ENCODE data around the gene RUBCNL.

RUBCNL gene

DNA sequence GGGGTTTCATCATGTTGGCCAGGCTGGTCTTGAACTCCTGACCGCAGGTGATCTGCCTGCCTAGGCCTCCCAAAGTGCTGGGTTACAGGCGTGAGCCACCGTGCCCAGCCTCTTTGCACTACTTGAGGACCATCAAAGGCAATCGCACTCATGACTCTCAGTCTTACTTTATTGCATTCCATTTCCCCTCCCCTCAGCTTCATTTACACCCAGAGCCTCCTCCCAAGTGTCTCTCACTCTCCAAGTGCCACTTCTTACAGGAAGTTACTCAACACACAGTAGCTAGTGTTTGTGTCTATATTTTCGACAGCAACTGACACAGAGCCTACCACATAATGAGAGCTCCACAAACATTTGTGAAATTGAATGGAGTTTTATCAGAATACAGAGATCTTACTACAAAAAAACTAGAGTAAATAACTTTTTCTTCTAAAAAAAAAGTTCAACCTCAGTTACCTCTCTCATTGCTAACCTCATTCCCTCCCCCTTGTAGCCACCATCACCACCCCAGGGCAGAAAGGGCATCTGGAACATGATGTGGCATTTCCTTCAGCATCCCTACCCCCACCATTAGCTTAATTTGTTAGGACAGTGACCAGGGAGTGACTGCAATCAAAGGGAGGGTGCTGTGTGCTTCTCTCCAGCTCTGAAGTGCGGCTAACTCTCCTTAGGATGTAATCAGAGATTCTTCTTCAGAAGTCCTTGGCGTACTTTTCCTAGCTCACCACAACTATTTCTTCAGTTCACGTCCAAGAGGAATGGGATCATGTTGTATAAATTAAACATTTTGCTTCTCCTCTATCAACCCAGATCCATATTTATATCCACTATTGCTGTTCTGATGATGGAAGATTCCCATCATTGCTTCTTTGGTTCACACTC lies 17.0 kb upstream of the RUBCNL start:
- Histone ChIP-seq H3K36me3 (replicated peaks; ENCODE audit: low read depth, low read length) (no peaks in the 10 kb centered on the region), H3K4me3 (ENCODE audit: low read length) (no peak overlapping the region), H3K9ac (ENCODE audit: low read length) (no peak overlapping the region), H2AFZ (ENCODE audit: low read depth, low read length) (no peak overlapping the region), H3K9me3 (ENCODE audit: insufficient read depth, low read length) (no peaks in the 10 kb centered on the region; the same call in 1 of the 2 replicates), H4K20me1 (ENCODE audit: insufficient read depth, low read length) (no peaks in the 10 kb centered on the region), H3K27me3 (ENCODE audit: low read depth, low read length) (no peaks in the 10 kb centered on the region), H3K4me1 (ENCODE audit: low read length) (peaks cover 20% of the 10 kb centered on the region), H3K4me2 (ENCODE audit: low read length) (no peak overlapping the region), H3K27ac (ENCODE audit: low read length) (no peak overlapping the region), H3K79me2 (ENCODE audit: low read length) (no peaks in the 10 kb centered on the region)
- TF ChIP-seq, protein P1, sequence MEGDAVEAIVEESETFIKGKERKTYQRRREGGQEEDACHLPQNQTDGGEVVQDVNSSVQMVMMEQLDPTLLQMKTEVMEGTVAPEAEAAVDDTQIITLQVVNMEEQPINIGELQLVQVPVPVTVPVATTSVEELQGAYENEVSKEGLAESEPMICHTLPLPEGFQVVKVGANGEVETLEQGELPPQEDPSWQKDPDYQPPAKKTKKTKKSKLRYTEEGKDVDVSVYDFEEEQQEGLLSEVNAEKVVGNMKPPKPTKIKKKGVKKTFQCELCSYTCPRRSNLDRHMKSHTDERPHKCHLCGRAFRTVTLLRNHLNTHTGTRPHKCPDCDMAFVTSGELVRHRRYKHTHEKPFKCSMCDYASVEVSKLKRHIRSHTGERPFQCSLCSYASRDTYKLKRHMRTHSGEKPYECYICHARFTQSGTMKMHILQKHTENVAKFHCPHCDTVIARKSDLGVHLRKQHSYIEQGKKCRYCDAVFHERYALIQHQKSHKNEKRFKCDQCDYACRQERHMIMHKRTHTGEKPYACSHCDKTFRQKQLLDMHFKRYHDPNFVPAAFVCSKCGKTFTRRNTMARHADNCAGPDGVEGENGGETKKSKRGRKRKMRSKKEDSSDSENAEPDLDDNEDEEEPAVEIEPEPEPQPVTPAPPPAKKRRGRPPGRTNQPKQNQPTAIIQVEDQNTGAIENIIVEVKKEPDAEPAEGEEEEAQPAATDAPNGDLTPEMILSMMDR (IDR thresholded peaks at IDR 0.05; ENCODE audit: low read depth, low read length): no peak
- no peak for TF ChIP-seq EZH2phosphoT487 (IDR thresholded peaks at IDR 0.05; ENCODE audit: low read depth)

GRCh38 chr13:46402178-46402577 lies 15.1 kb upstream of the RUBCNL start:
- Histone ChIP-seq H3K27ac (ENCODE audit: low read length) (no peak overlapping the region), H2AFZ (ENCODE audit: low read depth, low read length) (no peak overlapping the region), H3K36me3 (replicated peaks; ENCODE audit: low read depth, low read length) (no peaks in the 10 kb centered on the region), H3K9ac (ENCODE audit: low read length) (no peak overlapping the region), H3K4me2 (ENCODE audit: low read length) (no peak overlapping the region), H3K27me3 (ENCODE audit: low read depth, low read length) (no peaks in the 10 kb centered on the region), H3K4me1 (ENCODE audit: low read length) (peaks cover 20% of the 10 kb centered on the region), H3K79me2 (ENCODE audit: low read length) (no peaks in the 10 kb centered on the region), H3K9me3 (ENCODE audit: insufficient read depth, low read length) (no peaks in the 10 kb centered on the region; the same call in 1 of the 2 replicates), H3K4me3 (ENCODE audit: low read length) (no peak overlapping the region), H4K20me1 (ENCODE audit: insufficient read depth, low read length) (no peaks in the 10 kb centered on the region)
- TF ChIP-seq, protein P1 (IDR thresholded peaks at IDR 0.05; ENCODE audit: low read depth, low read length): no peak
- no peak for TF ChIP-seq EZH2phosphoT487 (IDR thresholded peaks at IDR 0.05; ENCODE audit: low read depth)

DNA sequence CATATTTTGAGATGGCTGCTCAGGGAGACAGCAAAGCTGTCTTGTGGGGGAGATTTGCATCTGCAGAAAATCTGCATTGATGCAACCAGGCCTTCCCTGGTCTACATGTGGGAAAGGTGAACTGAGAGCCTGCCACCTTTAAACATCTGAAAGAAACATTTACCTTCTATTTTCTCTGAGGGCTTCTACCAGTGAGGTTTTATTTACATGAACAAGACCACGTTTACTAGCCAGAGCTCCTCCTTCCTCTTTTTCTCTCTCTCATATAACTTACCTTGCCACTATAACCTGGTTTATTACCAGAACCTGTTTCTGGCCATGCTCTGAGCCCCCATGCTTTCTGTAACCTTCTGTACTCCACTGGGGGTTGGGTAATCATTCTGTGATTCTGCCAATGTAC lies 14.4 kb upstream of the RUBCNL start:
- H4K20me1 ChIP-seq (ENCODE audit: insufficient read depth, low read length): no peaks in the 10 kb centered on the region
- no peak overlapping the region for H3K4me3 ChIP-seq (ENCODE audit: low read length)
- peak overlapping the region; percentile 19 for H3K4me2 ChIP-seq (ENCODE audit: low read length)
- no peak overlapping the region for H3K9ac ChIP-seq (ENCODE audit: low read length)
- H3K36me3 ChIP-seq (replicated peaks; ENCODE audit: low read depth, low read length): no peaks in the 10 kb centered on the region
- H3K4me1 ChIP-seq (ENCODE audit: low read length): peaks cover 20% of the 10 kb centered on the region
- H3K79me2 ChIP-seq (ENCODE audit: low read length): no peaks in the 10 kb centered on the region
- no peak overlapping the region for H3K27ac ChIP-seq (ENCODE audit: low read length)
- no peaks in the 10 kb centered on the region for H3K27me3 ChIP-seq (ENCODE audit: low read depth, low read length)
- TF ChIP-seq, protein P1 (IDR thresholded peaks at IDR 0.05; ENCODE audit: low read depth, low read length): no peak
- no peak overlapping the region for H2AFZ ChIP-seq (ENCODE audit: low read depth, low read length)
- H3K9me3 ChIP-seq (ENCODE audit: insufficient read depth, low read length): no peaks in the 10 kb centered on the region; the same call in 1 of the 2 replicates

GRCh38 chr13:46396341-46396740 lies 9.3 kb upstream of the RUBCNL start:
- Histone ChIP-seq H3K27me3 (ENCODE audit: low read depth, low read length) (no peaks in the 10 kb centered on the region), H3K9ac (ENCODE audit: low read length) (no peak overlapping the region), H2AFZ (ENCODE audit: low read depth, low read length) (no peak overlapping the region), H3K4me3 (ENCODE audit: low read length) (no peak overlapping the region), H3K9me3 (ENCODE audit: insufficient read depth, low read length) (0 out of 2 replicates have a peak, but pooled peaks cover 3% of the 10 kb centered on the region), H4K20me1 (ENCODE audit: insufficient read depth, low read length) (no peaks in the 10 kb centered on the region), H3K36me3 (replicated peaks; ENCODE audit: low read depth, low read length) (no peaks in the 10 kb centered on the region), H3K4me2 (ENCODE audit: low read length) (no peak overlapping the region), H3K79me2 (ENCODE audit: low read length) (peaks cover 3% of the 10 kb centered on the region; the same call in 1 of the 2 replicates), H3K27ac (ENCODE audit: low read length) (no peak overlapping the region), H3K4me1 (ENCODE audit: low read length) (peaks cover 21% of the 10 kb centered on the region)
- TF ChIP-seq, protein P1 (IDR thresholded peaks at IDR 0.05; ENCODE audit: low read depth, low read length): no peak
- TF ChIP-seq EZH2phosphoT487 (IDR thresholded peaks at IDR 0.05; ENCODE audit: low read depth): no peak
